Measurements from ENCODE around the gene KRTAP9-7.
"Not testable (repeated sequence)": the region's sequence is repeated elsewhere in the genome, so short reads cannot be mapped to it uniquely, and the experiment has no call there.

DNA sequence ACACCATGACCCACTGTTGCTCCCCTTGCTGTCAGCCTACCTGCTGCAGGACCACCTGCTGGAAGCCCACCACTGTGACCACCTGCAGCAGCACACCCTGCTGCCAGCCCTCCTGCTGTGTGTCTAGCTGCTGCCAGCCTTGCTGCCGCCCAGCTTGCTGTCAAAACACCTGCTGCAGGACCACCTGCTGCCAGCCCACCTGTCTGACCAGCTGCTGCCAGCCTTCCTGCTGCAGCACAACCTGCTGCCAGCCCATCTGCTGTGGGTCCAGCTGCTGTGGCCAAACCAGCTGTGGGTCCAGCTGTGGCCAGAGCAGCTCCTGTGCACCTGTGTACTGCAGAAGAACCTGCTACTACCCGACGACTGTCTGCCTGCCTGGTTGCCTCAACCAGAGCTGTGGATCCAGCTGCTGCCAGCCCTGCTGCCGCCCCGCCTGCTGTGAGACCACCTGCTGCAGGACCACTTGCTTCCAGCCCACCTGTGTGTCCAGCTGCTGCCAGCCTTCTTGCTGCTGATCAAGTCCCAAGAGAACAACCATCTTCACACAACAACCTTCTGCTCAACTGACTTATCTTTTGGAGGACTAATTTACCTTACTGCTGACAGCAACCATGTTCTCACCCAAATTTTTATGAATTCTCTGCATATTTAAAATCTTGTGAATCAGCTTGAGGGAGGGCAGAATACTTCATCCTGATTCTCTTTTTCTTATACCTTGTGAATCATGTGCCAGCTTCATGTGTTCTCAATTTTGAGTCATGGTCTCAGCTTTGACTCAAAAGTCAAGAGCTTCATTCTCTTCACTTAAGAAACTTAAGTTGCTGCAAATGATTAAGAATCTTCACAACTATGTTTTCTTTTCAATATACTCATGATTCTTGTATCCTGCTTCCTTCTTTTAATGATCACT is 19.9 kb upstream of the KRTAP9-7 start, which contains the start of gene KRTAP9-9:
- not testable (repeated sequence) for TF ChIP-seq POLR2AphosphoS5 (IDR thresholded peaks at IDR 0.05; ENCODE audit: low read depth)
- TF ChIP-seq, protein P1, sequence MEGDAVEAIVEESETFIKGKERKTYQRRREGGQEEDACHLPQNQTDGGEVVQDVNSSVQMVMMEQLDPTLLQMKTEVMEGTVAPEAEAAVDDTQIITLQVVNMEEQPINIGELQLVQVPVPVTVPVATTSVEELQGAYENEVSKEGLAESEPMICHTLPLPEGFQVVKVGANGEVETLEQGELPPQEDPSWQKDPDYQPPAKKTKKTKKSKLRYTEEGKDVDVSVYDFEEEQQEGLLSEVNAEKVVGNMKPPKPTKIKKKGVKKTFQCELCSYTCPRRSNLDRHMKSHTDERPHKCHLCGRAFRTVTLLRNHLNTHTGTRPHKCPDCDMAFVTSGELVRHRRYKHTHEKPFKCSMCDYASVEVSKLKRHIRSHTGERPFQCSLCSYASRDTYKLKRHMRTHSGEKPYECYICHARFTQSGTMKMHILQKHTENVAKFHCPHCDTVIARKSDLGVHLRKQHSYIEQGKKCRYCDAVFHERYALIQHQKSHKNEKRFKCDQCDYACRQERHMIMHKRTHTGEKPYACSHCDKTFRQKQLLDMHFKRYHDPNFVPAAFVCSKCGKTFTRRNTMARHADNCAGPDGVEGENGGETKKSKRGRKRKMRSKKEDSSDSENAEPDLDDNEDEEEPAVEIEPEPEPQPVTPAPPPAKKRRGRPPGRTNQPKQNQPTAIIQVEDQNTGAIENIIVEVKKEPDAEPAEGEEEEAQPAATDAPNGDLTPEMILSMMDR (IDR thresholded peaks at IDR 0.05; ENCODE audit: insufficient read depth, low read length) = not testable (repeated sequence)
